GM19238 (cell line): Measurements from ENCODE around the gene HIGD1B.
"Not testable (repeated sequence)": the region's sequence is repeated elsewhere in the genome, so short reads cannot be mapped to it uniquely, and the experiment has no call there.

ENCODE experiments used
- DNase-seq: peaks from one replicate; pipeline ENCODE4 v3.0.0; 2011; ENCODE audit warnings: low spot score; ENCODE audit not compliant: insufficient read length

HIGD1B gene

GRCh38 chr17:44847586-44847985 is at the start of gene HIGD1B:
Gene HIGD1B, plus strand, starts transcription at chr17:44847883. Its CDS starts 270 bp downstream, at chr17:44848153.
- DNase-seq, result no peak

- no peak for DNase-seq
Observed at GRCh38 chr17:44798356-44798755, 49.3 kb upstream of the HIGD1B start.

- no peak for DNase-seq
Observed at GRCh38 chr17:44801880-44802279, 45.8 kb upstream of the HIGD1B start.

GRCh38 chr17:44804302-44805089 is 43.2 kb upstream of the HIGD1B start:
- DNase-seq, result no peak

GRCh38 chr17:44807093-44807816 is 40.4 kb upstream of the HIGD1B start:
- no peak for DNase-seq

- no peak for DNase-seq
Observed at GRCh38 chr17:44807817-44808155, 39.9 kb upstream of the HIGD1B start.

GRCh38 chr17:44808156-44808555 is 39.5 kb upstream of the HIGD1B start:
- no peak for DNase-seq

- DNase-seq, result not testable (repeated sequence)
Observed at GRCh38 chr17:44808656-44809388, 38.9 kb upstream of the HIGD1B start.

- no peak for DNase-seq
Observed at GRCh38 chr17:44812263-44812662, 35.4 kb upstream of the HIGD1B start.

GRCh38 chr17:44818508-44818907 is 29.2 kb upstream of the HIGD1B start:
- DNase-seq, result not testable (repeated sequence)

GRCh38 chr17:44820631-44821212 is 27.0 kb upstream of the HIGD1B start:
- no peak for DNase-seq

- not testable (repeated sequence) for DNase-seq
Observed at GRCh38 chr17:44825236-44825635, 22.4 kb upstream of the HIGD1B start.

GRCh38 chr17:44826123-44826790 is 21.4 kb upstream of the HIGD1B start:
- no peak for DNase-seq

- no peak for DNase-seq
Observed at GRCh38 chr17:44827863-44828262, 19.8 kb upstream of the HIGD1B start.

GRCh38 chr17:44828919-44829522 is 18.7 kb upstream of the HIGD1B start:
- DNase-seq, result no peak

GRCh38 chr17:44829523-44830358 is 17.9 kb upstream of the HIGD1B start, which contains the start of gene GJC1:
Gene GJC1, minus strand, starts transcription at chr17:44830287. Its CDS starts 24,470 bp downstream, at chr17:44805817.
- DNase-seq, result peak; percentile 37

GRCh38 chr17:44830359-44831288 is 17.1 kb upstream of the HIGD1B start:
- DNase-seq, result no peak

- no peak for DNase-seq
Observed at GRCh38 chr17:44831371-44831770, 16.3 kb upstream of the HIGD1B start.

GRCh38 chr17:44832805-44833204 is 14.9 kb upstream of the HIGD1B start:
- no peak for DNase-seq
